Type B pancreatic cell (in vitro differentiated cells): ENCODE data around the gene KISS1R. TPM values are rescaled to one million over a fixed set of nuclear protein-coding genes. Genes with fewer than 3 reads are reported as not detected.

Experiments used
- DNase-seq: peaks from one replicate; pipeline ENCODE4 v3.0.0; 2021; ENCODE audit warnings: mixed read lengths; ENCODE audit not compliant: unreplicated experiment; ENCODE audit errors: extremely low spot score
- H3K27ac Mint-ChIP-seq: 2 replicates; pipeline ENCODE4 v1.8.0; 2021; ENCODE audit warnings: mild to moderate bottlenecking, mixed read lengths
- H3K27me3 Mint-ChIP-seq: 2 replicates; pipeline ENCODE4 v1.8.0; 2021; ENCODE audit warnings: mixed read lengths
- H3K36me3 Mint-ChIP-seq: 2 replicates; pipeline ENCODE4 v1.8.0; 2021; ENCODE audit warnings: mixed read lengths
- H3K4me1 Mint-ChIP-seq: one replicate; pipeline ENCODE4 v1.8.0; 2021; ENCODE audit warnings: mixed read lengths; ENCODE audit not compliant: unreplicated experiment
- H3K4me3 Mint-ChIP-seq: 2 replicates; pipeline ENCODE4 v1.8.0; 2021; ENCODE audit warnings: mild to moderate bottlenecking, mixed read lengths
- H3K9me3 Mint-ChIP-seq: 2 replicates; pipeline ENCODE4 v1.8.0; 2021; ENCODE audit warnings: mixed read lengths
- CTCF ChIP-seq: fragments of 200-600 bp; sonication (generic); conservative IDR thresholded peaks from 2 replicates; pipeline ENCODE4 v1.5.0; 2021; ENCODE audit warnings: antibody characterized with exemption, mild to moderate bottlenecking
- total RNA-seq: library from RNA; stranded (reverse); gene quantifications from 2 replicates; pipeline ENCODE4 v1.2.1, GENCODE V29; 2021; ENCODE audit warnings: low replicate concordance

Gene KISS1R
- total RNA-seq, 1 donor from 2014 or later, result 1.2 TPM

DNA sequence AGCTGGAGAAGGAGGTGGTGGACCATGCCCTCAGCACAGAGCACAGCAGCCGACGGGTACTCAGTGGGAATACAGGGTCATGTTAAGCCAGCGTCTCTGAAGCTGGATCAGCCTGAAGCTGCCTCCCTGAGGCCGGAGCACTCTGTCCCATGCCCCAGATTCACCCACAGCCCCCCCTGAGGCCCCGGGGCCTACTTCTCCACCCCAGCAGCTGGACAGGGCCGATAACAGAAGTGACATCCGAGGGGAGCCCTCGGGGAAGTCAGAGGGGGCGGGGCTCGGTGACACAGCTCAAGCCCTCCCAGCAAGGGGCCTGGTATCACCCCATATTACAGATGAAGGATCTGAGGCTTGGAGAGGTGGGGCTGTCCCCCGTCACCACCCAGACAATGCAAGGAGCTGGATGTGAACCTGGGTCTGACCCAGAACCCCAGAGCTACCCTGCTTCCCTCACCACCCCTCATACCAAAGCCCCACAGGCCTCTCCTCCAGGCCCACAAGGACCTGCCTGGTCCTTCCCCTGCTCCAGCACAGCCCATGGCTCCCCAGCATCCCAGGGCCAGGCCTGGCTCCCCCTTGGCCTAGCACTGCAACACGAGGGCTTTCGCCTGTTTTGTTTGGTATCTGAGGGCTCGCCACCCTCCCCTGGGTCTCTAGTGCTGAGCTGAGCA, 9.8 kb upstream of the KISS1R start:
- Mint-ChIP-seq H3K27ac (no peak overlapping the region), H3K27me3 (no peaks in the 10 kb centered on the region), H3K36me3 (no peaks in the 10 kb centered on the region), H3K4me1 (peaks cover 12% of the 10 kb centered on the region), H3K9me3 (no peaks in the 10 kb centered on the region), H3K4me3 (no peak overlapping the region)
- no peak for DNase-seq
- no peak for TF ChIP-seq CTCF

DNA sequence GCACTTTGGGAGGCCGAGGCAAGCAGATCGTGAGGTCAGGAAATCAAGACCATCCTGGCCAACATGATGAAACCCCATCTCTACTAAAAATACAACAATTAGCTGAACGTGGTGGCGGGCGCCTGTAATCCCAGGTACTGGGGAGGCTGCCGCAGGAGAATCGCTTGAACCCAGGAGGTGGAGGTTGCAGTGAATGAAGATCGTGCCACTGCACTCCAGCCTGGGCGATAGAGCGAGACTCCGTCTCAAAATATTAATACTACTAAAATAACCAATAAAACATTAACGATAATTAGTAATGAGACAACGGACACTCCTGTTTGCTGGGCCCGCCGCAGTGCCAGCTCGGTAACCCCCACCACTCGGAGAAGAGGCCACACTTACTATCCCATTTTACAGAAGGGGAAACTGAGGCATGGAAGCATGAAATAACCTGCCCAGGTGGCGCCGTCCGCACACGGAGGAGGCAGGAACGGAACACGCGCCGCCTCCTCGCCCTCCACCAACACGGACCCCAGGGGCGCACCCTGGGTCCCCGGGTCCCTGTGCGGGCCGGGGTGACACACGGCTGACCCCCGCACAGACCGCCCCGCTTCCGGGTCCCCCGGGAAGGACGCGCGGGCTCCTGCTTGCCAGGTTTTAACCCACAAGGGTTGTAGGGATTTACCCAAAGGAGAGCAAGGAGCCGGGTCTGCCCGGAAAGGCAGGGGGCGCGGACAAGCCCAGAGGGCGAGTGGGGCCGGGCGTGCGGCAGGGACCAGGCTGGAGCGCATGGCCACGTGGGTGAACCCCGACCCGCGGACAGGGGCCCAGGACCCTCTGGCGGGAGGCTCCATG, 5.7 kb upstream of the KISS1R start:
- DNase-seq, result no peak
- H3K27ac Mint-ChIP-seq, result peak overlapping the region; percentile 62

DNA sequence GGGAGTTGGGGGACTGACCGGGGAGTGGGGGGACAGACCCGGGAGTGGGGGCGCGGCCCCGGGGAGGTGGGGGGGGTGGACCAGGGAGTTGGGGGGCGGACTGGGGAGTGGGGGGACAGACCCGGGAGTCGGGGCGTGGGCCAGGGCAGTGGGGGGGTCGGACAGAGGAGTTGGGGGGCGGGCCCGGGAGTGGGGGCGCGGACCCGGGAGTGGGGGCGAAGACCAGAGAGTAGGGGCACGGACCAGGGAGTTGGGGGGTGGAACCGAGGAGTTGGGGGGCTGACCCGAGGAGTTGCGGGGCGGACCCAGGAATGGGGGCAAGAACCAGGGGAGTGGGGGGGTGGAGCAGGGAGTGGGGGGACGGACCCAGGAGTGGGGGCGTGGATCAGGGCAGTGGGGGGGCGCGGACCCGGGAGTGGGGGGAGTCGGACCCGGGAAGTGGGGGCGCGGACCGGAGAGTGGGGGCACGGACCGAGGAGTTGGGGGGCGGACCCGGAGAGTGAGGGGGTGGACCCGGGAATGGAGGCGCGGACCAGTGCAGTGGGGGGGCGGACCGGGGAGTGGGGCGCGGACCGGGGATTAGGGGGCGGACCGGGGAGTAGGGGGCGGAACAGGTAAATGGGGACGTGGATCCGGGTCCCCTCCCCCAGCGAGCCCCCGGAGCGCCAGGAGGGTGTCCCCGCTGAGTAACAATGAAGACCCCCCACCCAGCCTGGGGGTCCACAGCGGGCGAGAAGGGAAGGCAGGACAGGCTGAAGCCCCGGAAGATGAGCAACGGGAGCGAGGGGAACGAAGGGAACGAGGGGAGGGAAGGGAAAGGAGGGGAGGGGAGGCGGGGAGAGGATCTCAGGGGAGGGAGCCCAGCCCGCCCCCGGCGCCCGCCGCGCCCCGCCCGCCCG, 4.7 kb upstream of the KISS1R start:
- H3K27me3 Mint-ChIP-seq, result peaks cover 5% of the 10 kb centered on the region
- H3K4me1 Mint-ChIP-seq, result peaks cover 9% of the 10 kb centered on the region
- DNase-seq, result no peak
- H3K4me3 Mint-ChIP-seq, result peak overlapping the region; percentile 81
- H3K27ac Mint-ChIP-seq, result no peak overlapping the region
- no peaks in the 10 kb centered on the region for H3K9me3 Mint-ChIP-seq
- no peaks in the 10 kb centered on the region for H3K36me3 Mint-ChIP-seq
- no peak for TF ChIP-seq CTCF

More for the DNA sequence above, 5.7 kb upstream of the KISS1R start:
- Mint-ChIP-seq H3K27me3 (peaks cover 5% of the 10 kb centered on the region), H3K4me3 (peak overlapping the region; percentile 77), H3K4me1 (peaks cover 9% of the 10 kb centered on the region), H3K36me3 (no peaks in the 10 kb centered on the region), H3K9me3 (no peaks in the 10 kb centered on the region)
- no peak for TF ChIP-seq CTCF

- TF ChIP-seq CTCF, result no peak
- DNase-seq, result no peak
- peak within 1 kb of the TSS; percentile 68 for H3K27ac Mint-ChIP-seq
- no peaks in the 10 kb centered on the region for H3K36me3 Mint-ChIP-seq
- peaks cover 8% of the 10 kb centered on the region for H3K27me3 Mint-ChIP-seq
- H3K9me3 Mint-ChIP-seq, result no peaks in the 10 kb centered on the region
- H3K4me1 Mint-ChIP-seq, result peaks cover 9% of the 10 kb centered on the region
- peak within 1 kb of the TSS; percentile 85 for H3K4me3 Mint-ChIP-seq
These were observed 3.9 kb upstream of the KISS1R start, which contains the start of gene R3HDM4 for GRCh38 chr19:913080-913748. R3HDM4 (minus strand) TSS chr19:913219; CDS start chr19:913157, 62 bp downstream.
